ENCODE data around the gene ANKIB1.

Gene ANKIB1

GRCh38 chr7:92412745-92413144 lies 167.0 kb downstream of the ANKIB1 start:
- Histone ChIP-seq H3K4me1 (ENCODE audit: insufficient read depth, low read length) (no peaks in the 10 kb centered on the region), H3K36me3 (ENCODE audit: insufficient read depth, low read depth, low read length) (no peaks in the 10 kb centered on the region), H3K27ac (ENCODE audit: low read length) (no peak overlapping the region), H3K9me3 (ENCODE audit: insufficient read depth, low read depth, low read length) (no peaks in the 10 kb centered on the region), H3K4me3 (ENCODE audit: low read length) (no peak overlapping the region), H3K9ac (ENCODE audit: low read depth, low read length) (no peak overlapping the region), H3K27me3 (ENCODE audit: insufficient read depth, low read length) (no peaks in the 10 kb centered on the region)

- Histone ChIP-seq H3K9ac (ENCODE audit: low read depth, low read length) (no peak overlapping the region), H3K4me1 (ENCODE audit: insufficient read depth, low read length) (no peaks in the 10 kb centered on the region), H3K36me3 (ENCODE audit: insufficient read depth, low read depth, low read length) (no peaks in the 10 kb centered on the region), H3K4me3 (ENCODE audit: low read length) (no peak overlapping the region), H3K27ac (ENCODE audit: low read length) (no peak overlapping the region), H3K27me3 (ENCODE audit: insufficient read depth, low read length) (no peaks in the 10 kb centered on the region), H3K9me3 (ENCODE audit: insufficient read depth, low read depth, low read length) (no peaks in the 10 kb centered on the region)
Measured at GRCh38 chr7:92413550-92413949, 167.8 kb downstream of the ANKIB1 start.

DNA sequence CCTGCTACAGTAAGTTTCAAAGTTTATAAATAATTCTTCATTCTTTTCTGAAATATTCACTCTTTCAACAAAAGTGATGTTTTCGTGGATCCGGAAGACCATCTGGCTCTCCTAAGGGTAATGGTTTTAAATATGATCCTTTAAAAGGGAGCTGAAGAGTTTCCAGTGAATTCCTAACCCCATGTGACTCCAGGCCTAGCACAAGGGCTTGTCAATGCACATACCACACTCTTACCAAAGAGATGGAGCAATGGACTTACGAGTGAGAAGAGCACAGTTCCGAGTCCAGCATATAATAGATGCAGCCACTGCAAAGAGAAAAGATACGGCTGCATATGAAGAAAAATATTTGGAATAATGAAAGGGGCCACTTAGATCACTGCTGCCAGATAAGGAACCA lies 169.5 kb downstream of the ANKIB1 start:
- Histone ChIP-seq H3K4me3 (ENCODE audit: low read length) (no peak overlapping the region), H3K27me3 (ENCODE audit: insufficient read depth, low read length) (no peaks in the 10 kb centered on the region), H3K36me3 (ENCODE audit: insufficient read depth, low read depth, low read length) (no peaks in the 10 kb centered on the region), H3K27ac (ENCODE audit: low read length) (no peak overlapping the region), H3K9me3 (ENCODE audit: insufficient read depth, low read depth, low read length) (no peaks in the 10 kb centered on the region), H3K4me1 (ENCODE audit: insufficient read depth, low read length) (no peaks in the 10 kb centered on the region), H3K9ac (ENCODE audit: low read depth, low read length) (no peak overlapping the region)

DNA sequence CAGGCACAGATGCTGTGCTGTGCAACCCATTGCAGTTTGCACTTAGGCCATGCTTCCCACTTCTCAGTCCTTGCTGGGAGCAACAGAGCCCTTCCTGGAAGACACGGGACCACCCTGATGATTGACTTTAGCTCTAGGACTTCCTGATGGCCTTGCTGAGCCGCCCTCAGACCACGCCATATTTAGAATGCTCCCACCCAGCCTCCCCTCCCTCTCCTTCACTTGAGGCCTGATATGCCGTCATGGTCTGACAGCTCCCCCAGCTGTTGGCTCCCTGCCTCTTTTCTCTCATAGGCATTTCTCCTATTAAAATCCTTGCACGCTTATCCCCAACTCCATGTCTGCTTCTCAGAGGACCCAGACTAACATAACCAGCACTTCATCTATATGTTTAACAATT lies 172.1 kb downstream of the ANKIB1 start:
- Histone ChIP-seq H3K9ac (ENCODE audit: low read depth, low read length) (no peak overlapping the region), H3K9me3 (ENCODE audit: insufficient read depth, low read depth, low read length) (no peaks in the 10 kb centered on the region), H3K27me3 (ENCODE audit: insufficient read depth, low read length) (no peaks in the 10 kb centered on the region), H3K27ac (ENCODE audit: low read length) (no peak overlapping the region), H3K4me3 (ENCODE audit: low read length) (no peak overlapping the region), H3K36me3 (ENCODE audit: insufficient read depth, low read depth, low read length) (no peaks in the 10 kb centered on the region), H3K4me1 (ENCODE audit: insufficient read depth, low read length) (no peaks in the 10 kb centered on the region)

DNA sequence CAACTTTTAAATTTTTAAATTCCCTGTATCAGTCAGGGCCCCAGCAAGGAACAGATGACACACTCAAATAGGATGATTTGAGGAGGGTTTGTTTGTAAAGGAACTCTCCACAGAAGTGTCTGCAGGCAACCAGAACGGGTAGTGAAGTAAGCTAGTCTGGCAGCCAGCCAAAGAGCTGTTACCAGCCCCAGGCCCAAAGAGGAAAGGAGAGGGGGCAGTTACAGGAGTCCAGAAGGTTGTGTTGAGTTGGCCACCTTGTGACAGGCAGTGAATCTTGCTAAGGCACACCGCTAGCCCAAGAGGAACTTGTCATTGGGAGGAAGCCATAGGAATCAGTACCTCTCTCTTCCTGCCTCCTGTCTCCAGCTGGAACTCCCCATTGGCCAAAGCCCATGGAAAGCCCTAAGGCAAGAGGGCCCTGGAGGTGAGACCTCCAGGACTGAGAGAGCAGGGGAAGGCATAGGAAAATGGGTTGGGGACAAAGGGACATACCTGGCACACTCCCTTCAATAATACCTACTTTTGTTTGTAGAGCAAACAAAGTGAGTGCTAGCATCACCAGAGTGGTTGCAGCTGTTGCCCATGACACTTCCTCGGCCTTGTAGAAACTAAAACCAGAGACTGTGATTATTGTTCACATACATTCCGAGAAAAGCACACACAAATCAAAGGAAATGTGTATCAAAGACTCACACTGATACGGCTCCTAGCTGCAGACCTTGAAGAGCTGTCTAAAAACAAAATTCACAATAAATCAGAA lies 176.1 kb downstream of the ANKIB1 start:
- no peaks in the 10 kb centered on the region for H3K36me3 ChIP-seq (ENCODE audit: insufficient read depth, low read depth, low read length)
- H3K27me3 ChIP-seq (ENCODE audit: insufficient read depth, low read length): no peaks in the 10 kb centered on the region
- peaks cover 6% of the 10 kb centered on the region; the same call in 1 of the 2 replicates for H3K4me1 ChIP-seq (ENCODE audit: insufficient read depth, low read length)
- no peak overlapping the region for H3K27ac ChIP-seq (ENCODE audit: low read length)
- H3K4me3 ChIP-seq (ENCODE audit: low read length): no peak overlapping the region
- no peak overlapping the region for H3K9ac ChIP-seq (ENCODE audit: low read depth, low read length)
- H3K9me3 ChIP-seq (ENCODE audit: insufficient read depth, low read depth, low read length): no peaks in the 10 kb centered on the region

GRCh38 chr7:92422926-92423325 lies 177.2 kb downstream of the ANKIB1 start:
- H3K27me3 ChIP-seq (ENCODE audit: insufficient read depth, low read length): no peaks in the 10 kb centered on the region
- H3K27ac ChIP-seq (ENCODE audit: low read length): no peak overlapping the region
- no peak overlapping the region for H3K4me3 ChIP-seq (ENCODE audit: low read length)
- H3K4me1 ChIP-seq (ENCODE audit: insufficient read depth, low read length): peaks cover 6% of the 10 kb centered on the region; the same call in 1 of the 2 replicates
- H3K9ac ChIP-seq (ENCODE audit: low read depth, low read length): no peak overlapping the region
- H3K36me3 ChIP-seq (ENCODE audit: insufficient read depth, low read depth, low read length): no peaks in the 10 kb centered on the region
- no peaks in the 10 kb centered on the region for H3K9me3 ChIP-seq (ENCODE audit: insufficient read depth, low read depth, low read length)

DNA sequence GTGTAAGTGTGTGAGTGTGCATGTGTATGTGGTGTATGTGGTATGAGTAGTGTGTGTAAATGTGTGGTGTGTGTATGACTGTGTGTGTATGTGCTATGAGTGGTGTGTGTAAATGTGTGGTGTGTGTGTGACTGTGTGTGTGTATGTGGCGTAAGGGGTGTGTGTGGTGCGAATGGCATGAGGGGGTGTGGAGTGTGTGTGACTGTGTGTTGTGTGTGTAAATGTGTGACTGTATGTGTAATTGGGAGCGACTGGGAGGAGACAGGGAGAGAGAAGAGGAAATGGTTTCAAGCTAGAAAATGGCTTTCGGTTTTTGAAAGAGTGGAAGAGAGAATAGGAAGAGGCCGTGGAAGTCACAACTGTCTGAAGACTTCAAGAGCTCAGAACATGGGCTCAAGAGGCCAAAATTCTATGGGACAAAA lies 177.9 kb downstream of the ANKIB1 start:
- no peaks in the 10 kb centered on the region for H3K9me3 ChIP-seq (ENCODE audit: insufficient read depth, low read depth, low read length)
- peak overlapping the region; percentile 80; the same call in 1 of the 2 replicates for H3K4me3 ChIP-seq (ENCODE audit: low read length)
- peak overlapping the region; percentile 73; the same call in 1 of the 2 replicates for H3K9ac ChIP-seq (ENCODE audit: low read depth, low read length)
- H3K27me3 ChIP-seq (ENCODE audit: insufficient read depth, low read length): no peaks in the 10 kb centered on the region
- H3K36me3 ChIP-seq (ENCODE audit: insufficient read depth, low read depth, low read length): no peaks in the 10 kb centered on the region
- H3K27ac ChIP-seq (ENCODE audit: low read length): peak overlapping the region; percentile 53
- H3K4me1 ChIP-seq (ENCODE audit: insufficient read depth, low read length): peaks cover 6% of the 10 kb centered on the region; the same call in 1 of the 2 replicates

DNA sequence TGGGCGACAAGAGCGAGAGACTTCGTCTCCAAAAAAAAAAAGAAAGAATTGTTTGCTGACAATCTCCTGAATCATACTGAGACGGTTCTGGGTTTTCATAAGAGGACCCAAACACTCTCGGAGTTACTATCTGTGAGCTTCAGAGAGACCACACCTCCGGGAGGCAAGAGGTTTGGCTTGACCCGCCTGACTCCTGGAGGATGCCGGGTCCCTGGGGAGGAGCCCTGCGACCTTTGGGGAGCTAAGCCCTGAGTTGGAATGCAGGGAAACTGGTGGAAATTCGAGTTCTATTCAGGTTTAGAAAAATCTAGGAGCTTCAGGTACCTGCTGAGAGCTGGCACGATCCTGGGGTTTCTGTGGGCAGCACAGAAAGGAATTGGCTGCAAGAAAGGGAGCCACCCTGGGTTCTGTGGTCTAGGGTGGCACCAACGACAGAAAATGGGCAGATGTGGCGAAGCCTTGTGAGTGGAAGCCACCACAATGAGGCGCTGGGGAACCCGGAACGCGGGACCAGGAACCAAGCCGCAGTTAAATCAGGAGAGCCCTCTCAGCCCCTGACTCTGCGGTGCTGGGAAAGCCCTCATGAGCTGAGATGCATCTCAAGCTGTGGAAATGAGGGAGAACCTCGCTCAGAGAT lies 179.7 kb downstream of the ANKIB1 start:
- H3K4me3 ChIP-seq (ENCODE audit: low read length): no peak overlapping the region
- H3K27me3 ChIP-seq (ENCODE audit: insufficient read depth, low read length): no peaks in the 10 kb centered on the region
- H3K9me3 ChIP-seq (ENCODE audit: insufficient read depth, low read depth, low read length): no peaks in the 10 kb centered on the region
- peaks cover 6% of the 10 kb centered on the region; the same call in 1 of the 2 replicates for H3K4me1 ChIP-seq (ENCODE audit: insufficient read depth, low read length)
- no peak overlapping the region for H3K9ac ChIP-seq (ENCODE audit: low read depth, low read length)
- H3K27ac ChIP-seq (ENCODE audit: low read length): no peak overlapping the region
- H3K36me3 ChIP-seq (ENCODE audit: insufficient read depth, low read depth, low read length): no peaks in the 10 kb centered on the region

DNA sequence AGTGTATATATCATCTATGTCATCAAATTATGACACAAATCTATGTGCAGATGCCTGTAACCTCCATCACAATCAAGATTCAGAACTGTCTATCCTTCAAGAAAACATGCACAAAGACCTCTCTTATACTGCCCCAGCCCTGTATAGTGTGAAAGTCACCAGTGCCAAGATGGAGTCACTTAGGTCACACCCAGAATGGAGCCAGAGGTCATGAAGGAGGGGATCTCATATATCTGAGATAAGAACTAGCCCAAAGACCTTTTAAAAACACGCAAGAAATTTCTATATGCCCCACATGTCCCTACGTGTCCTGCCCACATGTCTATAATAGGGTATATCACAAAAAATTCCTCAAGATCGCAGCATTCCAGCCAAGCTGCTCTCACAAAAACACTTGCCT lies 181.4 kb downstream of the ANKIB1 start:
- Histone ChIP-seq H3K36me3 (ENCODE audit: insufficient read depth, low read depth, low read length) (no peaks in the 10 kb centered on the region), H3K4me1 (ENCODE audit: insufficient read depth, low read length) (peaks cover 6% of the 10 kb centered on the region; the same call in 1 of the 2 replicates), H3K27ac (ENCODE audit: low read length) (no peak overlapping the region), H3K4me3 (ENCODE audit: low read length) (no peak overlapping the region), H3K9ac (ENCODE audit: low read depth, low read length) (no peak overlapping the region), H3K27me3 (ENCODE audit: insufficient read depth, low read length) (no peaks in the 10 kb centered on the region), H3K9me3 (ENCODE audit: insufficient read depth, low read depth, low read length) (no peaks in the 10 kb centered on the region)

- Histone ChIP-seq H3K4me1 (ENCODE audit: insufficient read depth, low read length) (peaks cover 11% of the 10 kb centered on the region; the same call in 1 of the 2 replicates), H3K27me3 (ENCODE audit: insufficient read depth, low read length) (no peaks in the 10 kb centered on the region), H3K4me3 (ENCODE audit: low read length) (no peak overlapping the region), H3K27ac (ENCODE audit: low read length) (no peak overlapping the region), H3K9me3 (ENCODE audit: insufficient read depth, low read depth, low read length) (no peaks in the 10 kb centered on the region), H3K36me3 (ENCODE audit: insufficient read depth, low read depth, low read length) (no peaks in the 10 kb centered on the region), H3K9ac (ENCODE audit: low read depth, low read length) (no peak overlapping the region)
Measured at GRCh38 chr7:92432299-92432946, 186.6 kb downstream of the ANKIB1 start.

GRCh38 chr7:92433019-92433418 lies 187.2 kb downstream of the ANKIB1 start:
- H3K27ac ChIP-seq (ENCODE audit: low read length): no peak overlapping the region
- no peak overlapping the region for H3K9ac ChIP-seq (ENCODE audit: low read depth, low read length)
- H3K36me3 ChIP-seq (ENCODE audit: insufficient read depth, low read depth, low read length): no peaks in the 10 kb centered on the region
- H3K4me1 ChIP-seq (ENCODE audit: insufficient read depth, low read length): peaks cover 11% of the 10 kb centered on the region; the same call in 1 of the 2 replicates
- H3K27me3 ChIP-seq (ENCODE audit: insufficient read depth, low read length): no peaks in the 10 kb centered on the region
- H3K4me3 ChIP-seq (ENCODE audit: low read length): no peak overlapping the region
- H3K9me3 ChIP-seq (ENCODE audit: insufficient read depth, low read depth, low read length): no peaks in the 10 kb centered on the region
